Trophoblast cell (in vitro differentiated cells and primary cell): ENCODE data around the gene PAIP2.

ENCODE experiments used
- DNase-seq, 2 donors: peaks; one replicate each; pipeline ENCODE4 v3.0.0-alpha.2; 2016
- H2AFZ ChIP-seq: 2 replicates; pipeline ENCODE4 v1.6.1; 2013; ENCODE audit warnings: low read length, moderate library complexity, mild to moderate bottlenecking; ENCODE audit not compliant: insufficient read depth, poor library complexity
- H2AK5ac ChIP-seq: 2 replicates; pipeline ENCODE4 v1.6.1; 2013; ENCODE audit warnings: mild to moderate bottlenecking, low read length
- H2BK120ac ChIP-seq: 2 replicates; pipeline ENCODE4 v1.6.1; 2013; ENCODE audit warnings: low read length, mild to moderate bottlenecking, moderate library complexity; ENCODE audit not compliant: insufficient read depth, poor library complexity
- H2BK12ac ChIP-seq: 2 replicates; pipeline ENCODE4 v1.6.1; 2013; ENCODE audit warnings: mild to moderate bottlenecking, low read length, moderate library complexity
- H2BK5ac ChIP-seq: 2 replicates; pipeline ENCODE4 v1.6.1; 2013; ENCODE audit warnings: low read length, low read depth, moderate library complexity, mild to moderate bottlenecking; ENCODE audit not compliant: poor library complexity
- H3K14ac ChIP-seq: 2 replicates; pipeline ENCODE4 v1.6.1; 2013; ENCODE audit warnings: mild to moderate bottlenecking, low read length
- H3K18ac ChIP-seq: 2 replicates; pipeline ENCODE4 v1.6.1; 2013; ENCODE audit warnings: mild to moderate bottlenecking, low read length
- H3K23ac ChIP-seq: 2 replicates; pipeline ENCODE4 v1.6.1; 2013; ENCODE audit warnings: low read length
- H3K27ac ChIP-seq: 2 replicates; pipeline ENCODE4 v1.5.1; 2013; ENCODE audit warnings: low read depth, mild to moderate bottlenecking, inconsistent platforms, low read length, moderate library complexity
- H3K27me3 ChIP-seq: 2 replicates; pipeline ENCODE4 v1.6.1; 2013; ENCODE audit warnings: inconsistent platforms, mild to moderate bottlenecking, low read length, moderate library complexity; ENCODE audit not compliant: insufficient read depth
- H3K36me3 ChIP-seq, 2 experiments: 1 replicate in 1 of 2; 2 replicates in 1 of 2; pipeline ENCODE4 v1.6.1; 2013; ENCODE audit warnings: low read length in 2 of 2, mild to moderate bottlenecking in 2 of 2, moderate library complexity in 1 of 2; ENCODE audit not compliant: insufficient read depth in 2 of 2, control insufficient read depth in 1 of 2
- H3K4ac ChIP-seq: 2 replicates; pipeline ENCODE4 v1.6.1; 2013; ENCODE audit warnings: low read depth, mild to moderate bottlenecking, low read length, moderate library complexity
- H3K4me1 ChIP-seq, 2 experiments: 1 replicate in 1 of 2; 2 replicates in 1 of 2; pipeline ENCODE4 v1.6.1; 2013; ENCODE audit warnings: low read length in 2 of 2, mild to moderate bottlenecking in 2 of 2, moderate library complexity in 1 of 2; ENCODE audit not compliant: insufficient read depth in 2 of 2, control insufficient read depth in 1 of 2
- H3K4me2 ChIP-seq: 2 replicates; pipeline ENCODE4 v1.6.1; 2013; ENCODE audit warnings: inconsistent platforms, mild to moderate bottlenecking, low read length, moderate library complexity
- H3K4me3 ChIP-seq: 2 replicates; pipeline ENCODE4 v1.5.1; 2013; ENCODE audit warnings: mild to moderate bottlenecking, low read depth, low read length, inconsistent platforms
- H3K79me1 ChIP-seq: one replicate; pipeline ENCODE4 v1.6.1; 2013; ENCODE audit warnings: low read length
- H3K79me2 ChIP-seq: 2 replicates; pipeline ENCODE4 v1.6.1; 2013; ENCODE audit warnings: low read length, mild to moderate bottlenecking; ENCODE audit not compliant: control insufficient read depth, insufficient read depth, poor library complexity
- H3K9ac ChIP-seq: 2 replicates; pipeline ENCODE4 v1.6.1; 2013; ENCODE audit warnings: mild to moderate bottlenecking, low read length
- H3K9me3 ChIP-seq: 2 replicates; pipeline ENCODE4 v1.6.1; 2013; ENCODE audit warnings: low read depth, mild to moderate bottlenecking, control low read depth, inconsistent platforms, low read length; ENCODE audit not compliant: insufficient read depth
- H4K12ac ChIP-seq: 2 replicates; pipeline ENCODE4 v1.6.1; 2013; ENCODE audit warnings: low read depth, mild to moderate bottlenecking, low read length, moderate library complexity
- H4K8ac ChIP-seq: 2 replicates; pipeline ENCODE4 v1.6.1; 2013; ENCODE audit warnings: low read depth, mild to moderate bottlenecking, low read length, moderate library complexity
- H4K91ac ChIP-seq: one replicate; pipeline ENCODE4 v1.6.1; 2013; ENCODE audit warnings: low read depth, mild to moderate bottlenecking, low read length, moderate library complexity
- WGBS: extraction: QIAGEN DNeasy Blood & Tissue Kit; methylation state at CpG from one replicate; pipeline ENCODE4 v1.1.7; 2013; ENCODE audit warnings: missing lambda C conversion rate; ENCODE audit not compliant: insufficient read length, insufficient coverage; ENCODE audit errors: extremely low coverage; 5-methylcytosine and 5-hydroxymethylcytosine counted together

Gene PAIP2

GRCh38 chr5:139391570-139392323 lies 50.1 kb downstream of the PAIP2 start:
- H3K4me2 ChIP-seq = peak overlapping the region; percentile 64
- peaks cover 2% of the 10 kb centered on the region for H3K9me3 ChIP-seq
- H3K36me3 ChIP-seq = no peaks in the 10 kb centered on the region
- no peak overlapping the region for H2AK5ac ChIP-seq
- no peak overlapping the region for H3K18ac ChIP-seq
- H3K14ac ChIP-seq = no peak overlapping the region
- peak overlapping the region; percentile 18 for H2BK120ac ChIP-seq
- H4K91ac ChIP-seq = peak overlapping the region; percentile 44
- no peak overlapping the region for H3K4ac ChIP-seq
- WGBS = no CpG with 5 or more reads among the region's 33 CpGs
- H4K8ac ChIP-seq = peak overlapping the region; percentile 68
- no peak overlapping the region for H3K27ac ChIP-seq
- peak overlapping the region; percentile 27 for H4K12ac ChIP-seq
- H3K27me3 ChIP-seq = peaks cover 32% of the 10 kb centered on the region
- no peaks in the 10 kb centered on the region for H3K79me1 ChIP-seq
- H2BK12ac ChIP-seq = no peak overlapping the region
- H2AFZ ChIP-seq = peak overlapping the region; percentile 93
- H3K23ac ChIP-seq = no peak overlapping the region
- H2BK5ac ChIP-seq = no peak overlapping the region
- no peak for DNase-seq
- H3K4me1 ChIP-seq = peaks cover 19 to 28% of the 10 kb centered on the region in 2 experiments
- peaks cover 5% of the 10 kb centered on the region for H3K79me2 ChIP-seq
- no peak overlapping the region for H3K9ac ChIP-seq
- no peak overlapping the region for H3K4me3 ChIP-seq

GRCh38 chr5:139392324-139392677 lies 50.6 kb downstream of the PAIP2 start:
- peak overlapping the region; percentile 27 for H4K12ac ChIP-seq
- H3K36me3 ChIP-seq = no peaks in the 10 kb centered on the region
- no CpG with 5 or more reads among the region's 36 CpGs for WGBS
- peak overlapping the region; percentile 39 for H3K4me3 ChIP-seq
- H2BK12ac ChIP-seq = no peak overlapping the region
- H2AK5ac ChIP-seq = no peak overlapping the region
- no peak overlapping the region for H3K4ac ChIP-seq
- DNase-seq = no peak
- no peak overlapping the region for H3K14ac ChIP-seq
- peaks cover 2% of the 10 kb centered on the region for H3K9me3 ChIP-seq
- H3K79me2 ChIP-seq = peaks cover 5% of the 10 kb centered on the region
- peak overlapping the region; percentile 17 for H3K18ac ChIP-seq
- H4K8ac ChIP-seq = peak overlapping the region; percentile 68
- peak overlapping the region; percentile 18 for H2BK120ac ChIP-seq
- H3K4me2 ChIP-seq = peak overlapping the region; percentile 64
- H3K9ac ChIP-seq = no peak overlapping the region
- H3K27ac ChIP-seq = no peak overlapping the region
- H3K23ac ChIP-seq = no peak overlapping the region
- peaks cover 19 to 28% of the 10 kb centered on the region in 2 experiments for H3K4me1 ChIP-seq
- H2AFZ ChIP-seq = peak overlapping the region; percentile 93
- no peaks in the 10 kb centered on the region for H3K79me1 ChIP-seq
- H3K27me3 ChIP-seq = peaks cover 32% of the 10 kb centered on the region
- H4K91ac ChIP-seq = peak overlapping the region; percentile 44
- H2BK5ac ChIP-seq = no peak overlapping the region

GRCh38 chr5:139392678-139393496 lies 51.2 kb downstream of the PAIP2 start:
- H3K27ac ChIP-seq = no peak overlapping the region
- H2BK5ac ChIP-seq = no peak overlapping the region
- H3K36me3 ChIP-seq = no peaks in the 10 kb centered on the region
- no peak overlapping the region for H3K4ac ChIP-seq
- H3K79me1 ChIP-seq = no peaks in the 10 kb centered on the region
- no CpG with 5 or more reads among the region's 77 CpGs for WGBS
- peak overlapping the region; percentile 44 for H4K91ac ChIP-seq
- peaks cover 32% of the 10 kb centered on the region for H3K27me3 ChIP-seq
- H3K9me3 ChIP-seq = peaks cover 2% of the 10 kb centered on the region
- DNase-seq = peak in 1 of 2 donors; percentile 26
- peak overlapping the region; percentile 58 for H4K12ac ChIP-seq
- peak overlapping the region; percentile 60 for H3K18ac ChIP-seq
- H3K4me1 ChIP-seq = peaks cover 19 to 25% of the 10 kb centered on the region in 2 experiments
- peak overlapping the region; percentile 93 for H2AFZ ChIP-seq
- H3K9ac ChIP-seq = peak overlapping the region; percentile 53
- H3K14ac ChIP-seq = peak overlapping the region; percentile 1
- H2BK12ac ChIP-seq = no peak overlapping the region
- H2BK120ac ChIP-seq = peak overlapping the region; percentile 30
- H3K79me2 ChIP-seq = peaks cover 5% of the 10 kb centered on the region
- peak overlapping the region; percentile 91 for H4K8ac ChIP-seq
- H2AK5ac ChIP-seq = no peak overlapping the region
- peak overlapping the region; percentile 59 for H3K4me3 ChIP-seq
- H3K23ac ChIP-seq = no peak overlapping the region
- peak overlapping the region; percentile 64 for H3K4me2 ChIP-seq

GRCh38 chr5:139393497-139394122 lies 52.0 kb downstream of the PAIP2 start:
- Histone ChIP-seq H3K18ac (no peak overlapping the region), H3K4me1 (peaks cover 19 to 24% of the 10 kb centered on the region in 2 experiments), H3K27ac (no peak overlapping the region), H2AK5ac (no peak overlapping the region), H3K4ac (no peak overlapping the region), H2AFZ (peak overlapping the region; percentile 93), H3K9me3 (peaks cover 2% of the 10 kb centered on the region), H4K8ac (no peak overlapping the region), H2BK120ac (no peak overlapping the region), H3K36me3 (no peaks in the 10 kb centered on the region), H4K91ac (no peak overlapping the region), H3K23ac (no peak overlapping the region), H3K4me2 (peak overlapping the region; percentile 64), H3K14ac (peak overlapping the region; percentile 1), H3K9ac (no peak overlapping the region), H4K12ac (no peak overlapping the region), H3K79me1 (no peaks in the 10 kb centered on the region), H2BK12ac (no peak overlapping the region), H2BK5ac (no peak overlapping the region), H3K4me3 (peak overlapping the region; percentile 38), H3K79me2 (peaks cover 5% of the 10 kb centered on the region), H3K27me3 (peaks cover 32% of the 10 kb centered on the region)
- no peak for DNase-seq
- no CpG with 5 or more reads among the region's 49 CpGs for WGBS
